GM21360 (cell line): Measurements from ENCODE around the gene PTPRR.
"Not testable (repeated sequence)": the region's sequence is repeated elsewhere in the genome, so short reads cannot be mapped to it uniquely, and the experiment has no call there.

ENCODE experiments used
- ATAC-seq: cut with Tn5 transposase; IDR thresholded peaks from one replicate; pipeline ENCODE4 v1.9.1; 2021; ENCODE audit warnings: mild to moderate bottlenecking, moderate library complexity; ENCODE audit not compliant: unreplicated experiment

Gene PTPRR

DNA sequence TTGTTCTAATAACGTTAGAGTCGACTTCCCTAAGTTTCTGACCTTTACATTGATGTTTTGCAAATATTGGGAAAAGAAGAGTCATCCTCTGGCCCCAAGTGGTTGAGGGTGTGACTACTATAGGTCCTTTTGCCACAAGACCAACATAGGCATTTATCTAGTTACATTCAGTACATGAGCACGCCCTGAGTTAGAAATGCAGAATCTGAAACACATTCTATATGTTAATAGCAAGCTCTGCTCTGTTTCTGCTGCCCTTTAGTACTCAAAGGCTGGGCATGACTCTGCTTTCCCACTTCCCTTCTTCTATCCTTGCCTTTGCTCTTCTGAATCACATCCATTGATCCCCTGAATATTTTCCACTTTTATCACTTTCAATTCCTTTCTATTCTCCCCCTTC, 168.2 kb downstream of the PTPRR start:
- ATAC-seq: no peak

DNA sequence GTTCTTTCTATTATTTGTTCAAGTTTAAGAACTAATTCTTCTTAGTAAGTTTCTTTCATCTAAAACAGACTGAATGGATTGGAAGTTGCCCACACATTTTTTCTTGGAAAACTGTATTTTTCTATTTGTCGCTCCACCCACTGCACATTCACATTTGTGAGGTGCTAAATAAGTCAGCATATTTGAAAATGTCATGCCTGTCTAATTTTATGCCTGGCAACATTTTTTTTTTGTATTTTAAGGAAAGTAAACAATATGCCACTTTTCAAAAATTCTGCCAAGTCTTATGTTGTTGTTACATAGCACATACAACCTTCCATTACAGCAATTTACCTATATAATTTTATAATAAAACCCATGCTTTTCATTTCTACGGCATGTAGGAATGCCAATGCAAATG, 170.6 kb downstream of the PTPRR start:
- ATAC-seq: no peak

DNA sequence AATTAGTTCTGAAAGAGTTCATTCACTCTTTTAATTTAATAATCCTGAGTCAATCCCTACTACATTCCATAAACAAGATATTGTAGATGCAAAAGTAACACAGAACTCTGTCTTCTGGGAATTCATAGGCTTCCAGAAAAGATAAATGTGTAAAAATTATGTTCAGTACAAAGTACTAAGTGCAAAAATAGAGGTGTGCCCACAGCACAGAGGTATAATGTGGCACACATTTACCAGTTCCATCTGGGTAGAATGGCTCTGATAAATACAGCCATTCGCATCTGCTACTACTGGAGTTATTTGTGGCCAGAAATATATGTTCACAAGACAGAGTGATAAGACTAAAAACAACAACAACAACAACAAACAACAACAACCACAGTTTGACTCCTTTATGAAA, 171.7 kb downstream of the PTPRR start:
- no peak for ATAC-seq

DNA sequence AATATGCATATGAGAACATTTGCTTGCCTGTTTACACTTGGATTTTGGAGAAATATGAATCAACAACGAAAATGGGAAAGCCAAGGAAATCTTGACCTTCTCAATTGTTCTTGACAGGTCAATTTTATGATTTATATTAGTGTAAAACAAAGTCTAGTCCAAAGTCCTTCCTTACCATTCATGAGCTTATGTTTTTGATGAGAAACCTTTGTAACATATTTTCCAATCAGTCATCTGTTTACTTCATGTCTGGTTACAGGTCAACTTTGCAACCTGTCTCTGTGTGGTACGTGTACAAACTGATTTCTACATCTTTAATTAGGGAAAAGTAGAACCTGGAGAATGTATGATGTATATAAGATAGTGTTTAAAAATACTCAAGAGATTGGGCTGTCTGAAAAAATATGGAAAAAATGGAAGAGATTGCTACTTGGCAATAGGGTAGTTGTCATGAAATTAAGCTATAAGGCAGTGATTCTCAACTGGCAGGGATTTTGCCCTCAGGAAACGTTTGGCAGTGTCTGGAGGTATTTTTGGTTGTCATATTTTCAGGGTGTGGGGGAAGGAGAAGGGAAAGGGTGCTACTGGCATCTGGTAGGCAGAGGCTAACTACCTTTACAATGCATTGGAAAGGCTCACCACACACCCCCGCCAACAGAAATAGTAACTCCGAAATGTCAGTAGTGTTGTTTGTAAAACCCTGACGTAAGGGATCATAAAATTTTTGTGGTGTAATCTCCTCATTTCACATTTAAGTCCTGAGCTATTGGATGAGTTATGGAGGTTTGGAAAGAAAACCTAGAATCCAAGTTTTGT, 172.9 kb downstream of the PTPRR start:
- no peak for ATAC-seq

DNA sequence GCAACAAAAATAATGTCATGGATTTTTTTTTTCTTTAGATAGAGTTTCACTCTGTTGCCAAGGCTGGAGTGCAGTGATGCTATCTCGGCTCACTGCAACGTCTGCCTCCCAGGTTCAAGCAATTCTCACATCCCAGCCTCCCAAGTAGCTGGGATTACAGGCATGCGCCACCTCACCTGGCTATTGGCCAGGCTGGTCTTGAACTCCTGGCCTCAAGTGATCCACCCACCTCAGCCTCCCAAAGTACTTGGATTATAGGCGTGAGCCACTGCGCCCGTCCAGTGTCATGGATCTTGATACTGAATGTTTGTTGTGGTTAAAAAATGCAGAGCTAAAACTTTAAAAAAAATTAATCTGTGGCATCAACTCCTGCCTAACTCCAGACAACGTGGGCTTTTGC, 175.5 kb downstream of the PTPRR start:
- ATAC-seq: no peak

DNA sequence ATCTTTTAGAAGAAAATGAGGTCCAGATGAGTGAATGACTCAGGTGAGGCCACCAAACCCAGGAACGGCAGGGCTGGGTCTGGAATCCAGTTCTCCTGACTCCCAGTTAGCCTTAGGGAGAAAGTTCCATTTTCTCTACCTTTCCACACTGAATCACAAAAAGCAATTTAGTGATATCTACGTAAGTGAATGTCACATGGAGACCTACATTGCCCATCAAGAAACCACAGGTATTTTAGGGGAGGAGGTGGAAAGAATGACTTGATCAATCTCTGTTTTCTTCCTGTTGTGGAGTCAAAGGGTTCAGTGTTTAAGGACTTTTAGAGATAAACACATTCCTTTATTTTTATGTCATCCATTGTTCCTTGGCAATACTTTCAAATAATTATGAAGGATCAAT, 176.4 kb downstream of the PTPRR start:
- ATAC-seq: no peak

DNA sequence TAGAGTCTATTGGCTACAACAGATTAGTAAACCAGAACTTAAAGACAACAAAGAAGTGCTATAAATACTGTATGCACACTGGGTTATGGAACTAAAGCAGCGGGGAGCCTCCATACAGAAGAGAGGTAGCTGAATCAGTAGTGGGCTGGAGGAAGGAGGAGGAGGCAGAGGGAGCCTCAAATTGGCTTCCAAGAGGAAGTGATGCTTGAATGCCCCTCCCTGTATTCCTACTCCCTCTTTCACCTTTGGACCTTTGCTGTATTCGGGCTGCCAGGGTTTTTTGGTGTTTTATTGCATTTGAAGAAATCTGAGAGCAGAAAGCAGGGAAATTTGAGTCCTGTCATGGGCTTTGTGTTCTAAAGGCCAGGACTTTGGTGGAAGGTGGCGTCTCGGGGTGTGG, 179.3 kb downstream of the PTPRR start:
- ATAC-seq: no peak

DNA sequence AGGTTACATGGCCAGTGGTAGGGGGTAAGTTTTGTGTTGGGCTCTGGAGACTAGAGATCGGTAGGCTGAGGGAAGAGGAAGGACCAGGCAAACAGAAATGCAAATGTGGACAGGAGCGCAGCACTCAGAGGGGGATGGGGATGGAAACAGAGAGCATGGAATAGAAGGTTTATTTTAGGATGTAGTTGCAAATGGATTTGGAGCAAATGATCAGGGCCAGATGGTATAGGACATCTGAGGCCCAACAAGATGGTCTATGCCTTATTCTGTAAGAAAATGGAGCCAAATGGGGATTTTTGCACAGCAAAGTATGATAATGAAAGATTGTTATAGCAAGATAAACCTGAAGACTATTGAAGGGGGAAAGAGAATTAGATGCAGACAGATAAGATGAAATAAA, 180.8 kb downstream of the PTPRR start:
- ATAC-seq: no peak

DNA sequence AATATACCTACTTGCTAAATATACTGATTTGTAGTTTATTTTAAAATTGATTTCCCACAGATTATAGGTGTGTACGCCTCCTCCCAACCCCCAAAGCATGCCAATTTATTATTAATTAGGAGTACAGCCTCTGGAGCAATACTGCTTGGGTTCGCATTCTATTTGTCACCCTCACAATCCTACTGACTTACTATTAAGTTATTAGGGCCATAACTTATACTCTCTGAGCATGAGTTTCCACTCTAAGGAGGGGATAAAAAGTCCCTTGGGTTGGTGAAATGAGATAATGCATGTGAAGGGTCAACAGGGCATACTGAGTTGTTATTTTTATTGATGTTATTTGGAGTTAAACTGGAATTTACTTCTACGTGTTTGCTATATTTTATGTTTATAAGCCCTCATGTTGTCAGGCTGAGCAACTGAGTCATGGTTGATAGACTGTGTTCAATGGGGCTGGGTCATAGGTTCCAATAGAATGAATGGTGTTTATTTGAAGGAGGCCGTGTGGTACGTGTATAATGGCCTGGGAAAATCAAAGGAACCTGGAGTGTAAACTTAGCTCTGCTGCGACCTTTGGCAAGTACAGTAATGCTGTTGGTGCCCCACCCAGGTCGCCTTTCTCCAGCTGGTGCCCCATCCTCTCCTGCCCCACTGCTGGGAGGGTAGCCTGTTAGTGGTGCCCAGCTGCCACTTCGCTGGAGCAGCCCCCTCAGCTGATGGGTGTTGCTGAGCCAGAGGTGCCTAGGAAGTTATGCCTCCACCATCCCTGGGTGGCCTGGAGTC, 184.0 kb downstream of the PTPRR start:
- ATAC-seq: no peak

DNA sequence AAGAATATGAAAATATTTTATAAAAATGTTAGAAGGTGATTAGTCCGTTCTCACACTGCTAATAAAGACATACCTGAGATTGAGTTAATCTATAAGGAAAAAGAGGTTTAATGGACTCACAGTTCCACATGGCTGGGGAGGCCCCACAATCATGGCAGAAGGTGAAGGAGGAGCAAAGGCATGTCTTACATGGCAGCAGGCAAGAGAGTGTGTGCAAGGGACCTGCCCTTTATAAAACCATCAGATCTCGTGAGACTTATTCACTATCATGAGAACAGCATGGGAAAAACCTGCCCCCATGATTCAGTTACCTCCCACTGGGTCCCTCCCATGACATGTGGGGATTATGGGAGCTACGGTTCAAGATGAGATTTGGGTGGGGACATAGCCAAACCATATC, 185.3 kb downstream of the PTPRR start:
- ATAC-seq: not testable (repeated sequence)

DNA sequence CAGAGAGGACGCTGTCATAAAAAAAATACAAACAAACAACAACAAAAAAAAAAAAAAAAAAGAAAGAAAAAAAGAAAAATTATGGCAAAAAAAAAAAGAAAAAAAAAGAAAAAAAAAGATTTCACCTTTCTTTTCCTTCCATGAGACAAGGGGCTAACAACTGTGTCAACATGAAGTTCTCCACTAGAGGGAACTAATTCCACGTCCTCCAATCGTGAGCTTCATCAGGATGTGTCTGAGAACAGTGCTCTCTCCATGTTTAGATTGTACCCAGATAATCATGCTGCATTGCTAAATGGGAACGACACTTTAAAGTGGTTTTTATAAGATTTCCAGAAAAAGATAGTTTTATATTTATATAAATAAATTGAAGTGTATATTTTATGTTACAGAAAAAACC, 187.2 kb downstream of the PTPRR start:
- peak; percentile 89 for ATAC-seq

DNA sequence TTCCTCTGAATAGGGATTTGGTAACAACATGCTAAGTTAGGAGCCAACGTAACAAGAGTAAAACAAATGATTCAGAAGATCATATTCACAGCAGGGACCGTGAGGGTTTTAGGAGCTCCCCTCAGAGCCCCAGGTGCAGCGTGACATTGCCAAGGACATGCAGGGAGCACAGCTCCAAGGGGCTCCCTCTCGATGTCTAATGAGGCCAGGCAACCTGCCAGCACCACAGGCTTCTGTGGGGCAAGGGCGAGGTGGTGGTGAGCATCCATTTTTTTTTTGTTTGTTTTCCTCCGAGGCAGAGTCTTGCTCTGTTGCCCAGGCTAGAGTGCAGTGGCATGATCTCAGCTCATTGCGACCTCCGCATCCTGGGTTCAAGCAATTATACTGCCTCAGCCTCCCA, 188.3 kb downstream of the PTPRR start:
- ATAC-seq: no peak

DNA sequence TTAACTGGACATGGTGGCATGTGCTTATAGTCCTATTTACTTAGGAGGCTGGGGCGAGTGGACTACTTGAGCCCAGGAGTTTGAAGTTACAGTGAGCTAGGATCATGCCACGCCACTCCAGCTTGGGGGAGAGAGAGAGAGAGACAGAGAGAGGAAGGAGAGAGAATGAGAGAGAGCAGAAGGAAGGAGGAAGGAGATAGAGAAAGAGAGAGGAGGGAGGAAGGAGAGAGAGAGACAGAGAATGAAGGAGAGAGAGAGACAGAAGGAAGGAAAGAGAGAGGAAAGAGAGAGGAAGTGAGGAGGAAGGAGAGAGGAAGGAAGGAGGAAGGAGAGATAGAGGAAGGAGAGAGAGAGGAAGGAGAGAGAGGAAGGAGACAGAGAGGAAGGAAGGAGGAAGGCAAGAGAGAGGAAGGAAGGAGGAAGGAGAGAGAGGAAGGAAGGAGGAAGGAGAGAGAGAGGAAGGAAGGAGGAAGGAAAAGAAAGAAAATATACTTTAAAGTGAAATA, 189.8 kb downstream of the PTPRR start:
- no peak for ATAC-seq

DNA sequence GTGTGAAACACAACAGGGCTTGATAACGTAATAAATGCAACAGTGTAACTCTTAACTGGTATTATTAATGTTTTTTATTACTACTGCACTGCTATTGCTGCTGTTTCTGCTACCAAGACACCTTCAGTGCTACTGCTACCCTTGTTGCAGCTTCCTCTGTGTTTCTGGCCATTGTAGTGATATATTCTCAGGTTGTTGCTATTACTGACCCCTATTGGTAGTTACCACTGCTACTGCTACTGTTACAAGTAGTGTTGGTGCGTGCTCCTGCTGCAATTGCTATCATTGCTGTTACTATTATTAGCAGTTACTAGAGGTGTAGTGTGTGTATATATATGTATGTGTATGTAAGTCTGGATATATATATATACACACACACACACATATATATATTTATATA, 196.1 kb downstream of the PTPRR start:
- peak; percentile 67 for ATAC-seq

DNA sequence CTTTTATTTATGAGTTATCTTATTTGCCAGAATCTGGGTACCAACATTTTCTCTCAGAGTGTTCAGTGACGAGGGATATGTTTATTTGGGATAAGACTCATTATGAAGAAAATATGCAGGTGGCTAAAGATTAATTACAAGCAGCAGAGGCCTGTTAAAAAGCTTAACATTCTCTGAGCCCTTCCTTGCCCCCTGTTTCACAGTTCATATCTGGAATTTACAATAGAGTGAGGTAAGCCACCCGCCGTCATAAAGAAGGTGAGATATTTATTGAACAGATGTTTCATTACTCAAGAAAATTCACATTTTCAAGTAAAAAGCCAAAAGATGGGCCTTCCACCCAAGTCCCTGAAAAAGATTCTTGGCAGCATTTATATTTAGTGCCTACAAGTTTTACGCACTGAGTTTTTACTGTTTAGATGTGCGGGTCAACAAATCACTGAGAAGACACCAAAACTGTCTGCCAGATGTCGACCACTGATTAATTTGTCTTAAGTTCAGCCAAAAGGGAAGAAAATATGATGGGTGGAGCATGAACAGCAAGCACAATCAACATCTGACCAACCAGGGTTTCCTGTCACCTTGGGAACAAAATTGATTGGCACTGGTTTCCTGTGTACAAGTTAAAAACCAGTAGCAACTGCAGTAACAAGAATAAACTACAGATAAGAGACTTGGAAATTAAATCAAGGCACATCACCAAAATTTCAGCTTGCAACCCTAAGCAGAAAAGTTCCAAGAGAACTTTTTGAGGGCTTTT, 197.8 kb downstream of the PTPRR start:
- no peak for ATAC-seq

DNA sequence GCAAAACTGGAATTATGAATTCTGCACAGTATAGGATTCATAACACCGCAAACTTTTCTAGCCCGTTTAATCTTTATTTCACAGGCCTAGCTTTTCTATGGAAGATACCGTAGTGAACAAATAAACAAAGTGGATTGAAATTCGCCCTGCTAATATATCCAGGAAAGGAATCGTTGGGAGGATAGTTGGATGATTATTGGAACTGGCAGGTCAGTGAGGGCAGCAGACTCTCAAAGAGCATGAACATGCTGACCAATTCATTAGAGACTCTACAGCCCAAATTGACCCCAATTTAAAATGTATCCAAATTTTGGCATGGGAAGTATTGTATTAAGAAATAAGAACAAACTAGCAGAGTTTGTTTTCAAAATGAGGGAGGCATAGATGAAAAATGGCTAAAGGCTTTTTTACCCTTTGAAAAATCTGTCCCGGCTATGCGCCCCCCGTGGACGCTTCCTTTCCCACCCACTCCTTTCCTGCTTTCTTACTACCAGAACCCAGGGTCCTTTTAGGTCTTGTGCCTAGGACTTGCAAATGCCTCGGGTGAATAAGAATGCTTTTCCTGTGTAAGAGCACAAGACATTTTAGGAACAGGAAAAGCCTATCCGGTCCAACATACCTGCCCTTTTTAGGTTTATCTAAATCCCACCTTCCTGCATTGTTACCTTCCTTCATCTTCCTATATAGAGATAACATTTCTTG, 198.7 kb downstream of the PTPRR start:
- no peak for ATAC-seq

DNA sequence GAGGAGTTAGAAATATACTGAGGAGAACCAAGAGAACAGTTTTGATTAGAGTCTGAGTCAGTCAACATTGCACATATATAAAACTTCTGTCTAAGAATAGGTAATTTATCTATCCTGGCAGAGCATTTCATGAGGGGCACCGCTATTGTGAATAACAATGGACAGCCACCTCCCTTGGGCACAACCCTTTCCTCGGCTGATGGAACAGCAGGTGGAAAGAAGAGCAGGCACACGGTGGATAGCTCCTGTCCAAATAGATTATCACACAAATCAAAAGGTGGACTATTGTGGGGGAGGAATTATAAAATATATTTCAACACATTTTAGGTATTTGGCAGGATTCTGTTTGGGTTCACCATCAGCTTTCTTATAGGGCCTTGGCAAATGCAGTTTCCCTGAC, 199.3 kb downstream of the PTPRR start:
- ATAC-seq: no peak

DNA sequence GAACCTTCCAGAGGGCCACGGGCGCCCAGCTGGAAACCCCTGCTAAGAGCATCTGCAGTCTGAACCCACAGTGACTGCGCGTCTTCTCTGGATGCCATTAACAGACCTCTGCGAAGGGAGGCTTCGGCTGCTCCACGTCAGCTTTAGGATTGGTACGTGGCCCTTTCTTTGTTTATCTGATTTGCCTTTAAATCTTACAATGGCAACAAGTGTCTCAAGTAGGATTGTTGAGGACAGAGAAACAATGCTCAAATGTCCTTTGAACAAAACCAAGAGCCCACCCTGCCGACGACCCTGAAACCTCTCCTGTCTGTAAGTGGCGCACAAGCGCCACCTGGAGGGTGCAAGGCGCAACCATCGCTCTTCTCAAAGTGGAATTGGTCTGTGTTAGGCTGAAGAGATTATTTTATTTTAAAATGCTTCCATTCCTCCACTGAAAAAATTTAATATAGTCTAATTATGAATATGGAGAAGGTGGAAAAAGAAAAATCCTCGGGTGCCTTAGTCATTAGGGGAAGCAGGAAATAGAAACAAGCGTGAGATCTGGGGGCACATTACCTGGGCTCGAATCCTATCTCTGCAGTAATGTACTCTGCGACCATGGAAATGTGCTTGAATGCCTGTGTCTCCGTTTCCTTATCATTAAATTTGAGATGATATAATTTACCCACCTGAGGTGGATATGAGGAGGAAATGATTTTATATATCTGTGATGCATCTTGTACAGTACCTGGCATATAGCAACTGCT, 200.7 kb downstream of the PTPRR start:
- no peak for ATAC-seq

DNA sequence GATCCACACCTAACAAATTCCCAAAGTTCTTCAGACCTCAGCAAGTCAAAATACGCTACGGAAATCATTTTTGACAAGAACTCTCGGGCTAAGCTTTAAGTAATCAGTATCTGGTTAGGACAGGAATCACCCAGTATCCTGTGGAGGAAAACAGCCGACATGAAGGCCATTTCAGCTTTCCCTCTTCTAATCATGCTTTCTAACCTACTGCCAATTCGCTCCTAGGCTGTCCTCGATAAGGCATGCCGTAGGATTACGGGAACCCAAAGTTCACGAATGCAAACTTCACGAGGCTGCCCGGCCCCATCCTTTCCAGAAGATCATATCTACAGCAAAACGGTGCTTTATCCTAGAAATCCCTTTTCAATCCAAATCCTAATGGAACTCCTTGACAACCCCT, 201.5 kb downstream of the PTPRR start:
- no peak for ATAC-seq

DNA sequence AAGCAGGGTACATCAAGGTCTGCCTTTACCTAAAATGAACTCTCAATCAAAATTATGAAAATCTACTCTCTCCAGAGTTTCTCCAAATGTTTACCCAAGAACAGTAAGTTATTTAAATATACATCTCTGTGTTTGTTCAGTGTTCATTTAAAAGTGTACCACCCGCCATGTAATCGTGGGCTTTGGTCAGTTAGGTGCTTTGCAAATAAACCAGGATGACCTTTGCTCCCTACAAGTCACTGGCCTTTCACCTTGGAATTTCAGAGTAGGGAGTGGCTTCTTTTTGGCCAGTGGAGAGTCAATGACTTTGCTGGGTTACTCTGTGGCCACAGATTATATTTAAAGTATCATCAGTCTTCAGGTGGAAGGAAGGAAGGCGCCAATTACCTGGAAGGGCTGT, 208.7 kb downstream of the PTPRR start:
- ATAC-seq: no peak
